ENCODE results near the gene E2F4. TPM values are rescaled to one million over a fixed set of nuclear protein-coding genes. Genes with fewer than 3 reads are reported as not detected.

E2F4 gene
- polyA plus RNA-seq, 3 donors from 2014 or later, result 42.7 to 85.3 (median 76.0) TPM

- no peaks in the 10 kb centered on the region for H3K36me3 Mint-ChIP-seq
- peaks cover 17 to 20% (median 20%) of the 10 kb centered on the region in 3 donors for H3K27me3 Mint-ChIP-seq (ENCODE audit: low read depth in 3 of 3)
These were observed 17.9 kb upstream of the E2F4 start for GRCh38 chr16:67173808-67174705.

GRCh38 chr16:67174706-67175231, 17.2 kb upstream of the E2F4 start:
- H3K4me3 Mint-ChIP-seq, result peak overlapping the region in 3 of 5 donors; percentile 46 to 86 (median 65)
- H3K9me3 Mint-ChIP-seq, result no peaks in the 10 kb centered on the region
- peaks cover 16 to 20% (median 18%) of the 10 kb centered on the region in 3 donors for H3K27me3 Mint-ChIP-seq (ENCODE audit: low read depth in 3 of 3)
- H3K36me3 Mint-ChIP-seq, result no peaks in the 10 kb centered on the region
- H3K27ac Mint-ChIP-seq, result peak overlapping the region in 2 of 6 donors; percentile 73 to 79
- no peak for DNase-seq
- peaks cover 45 to 47% of the 10 kb centered on the region in 2 donors for H3K4me1 Mint-ChIP-seq

More at GRCh38 chr16:67173808-67174705, 17.9 kb upstream of the E2F4 start:
- Mint-ChIP-seq H3K9me3 (no peaks in the 10 kb centered on the region), H3K4me3 (peak overlapping the region; percentile 85 to 94 (median 86)), H3K27ac (peak overlapping the region; percentile 0 to 74 (median 67)), H3K4me1 (peaks cover 46 to 49% of the 10 kb centered on the region in 2 donors)
- DNase-seq, result peak; percentile 68 to 73 (median 69)

- H3K4me1 Mint-ChIP-seq, result peaks cover 33 to 36% of the 10 kb centered on the region in 2 donors
- no peaks in the 10 kb centered on the region for H3K9me3 Mint-ChIP-seq
- no peak overlapping the region for H3K27ac Mint-ChIP-seq
- no peak for DNase-seq
- no peaks in the 10 kb centered on the region for H3K36me3 Mint-ChIP-seq
- peak overlapping the region in 4 of 5 donors; percentile 13 to 75 (median 56) for H3K4me3 Mint-ChIP-seq
- H3K27me3 Mint-ChIP-seq (ENCODE audit: low read depth in 3 of 3), result peaks cover 6 to 15% (median 6%) of the 10 kb centered on the region in 3 donors
These were observed 15.3 kb upstream of the E2F4 start for GRCh38 chr16:67176662-67177061.

GRCh38 chr16:67177743-67178699, 13.9 kb upstream of the E2F4 start:
- Mint-ChIP-seq H3K9me3 (no peaks in the 10 kb centered on the region), H3K36me3 (no peaks in the 10 kb centered on the region), H3K27ac (peak overlapping the region in 3 of 6 donors; percentile 23 to 50 (median 42)), H3K4me1 (peaks cover 28 to 34% of the 10 kb centered on the region in 2 donors), H3K4me3 (peak overlapping the region; percentile 48 to 78 (median 75)), H3K27me3 (ENCODE audit: low read depth in 3 of 3) (peaks cover 6 to 14% (median 6%) of the 10 kb centered on the region in 3 donors)
- peak in 2 of 3 donors; percentile 30 to 41 for DNase-seq

- Mint-ChIP-seq H3K36me3 (no peaks in the 10 kb centered on the region), H3K4me1 (peaks cover 17 to 22% of the 10 kb centered on the region in 2 donors), H3K9me3 (no peaks in the 10 kb centered on the region), H3K27ac (no peak overlapping the region), H3K4me3 (no peak overlapping the region), H3K27me3 (ENCODE audit: low read depth in 3 of 3) (peaks cover 0 to 14% (median 2%) of the 10 kb centered on the region in 3 donors)
- DNase-seq, result no peak
These were observed 12.4 kb upstream of the E2F4 start for GRCh38 chr16:67179421-67180080.

- Mint-ChIP-seq H3K27me3 (ENCODE audit: low read depth in 3 of 3) (peaks cover under 1 to 14% (median 3%) of the 10 kb centered on the region in 3 donors), H3K9me3 (no peaks in the 10 kb centered on the region), H3K27ac (no peak overlapping the region), H3K36me3 (no peaks in the 10 kb centered on the region), H3K4me1 (peaks cover 17 to 23% of the 10 kb centered on the region in 2 donors), H3K4me3 (no peak overlapping the region)
- DNase-seq, result no peak
These were observed 11.8 kb upstream of the E2F4 start for GRCh38 chr16:67180166-67180565.

GRCh38 chr16:67181346-67181745, 10.6 kb upstream of the E2F4 start:
- Mint-ChIP-seq H3K4me1 (peaks cover 20 to 21% of the 10 kb centered on the region in 2 donors), H3K9me3 (no peaks in the 10 kb centered on the region), H3K27ac (no peak overlapping the region), H3K36me3 (no peaks in the 10 kb centered on the region), H3K27me3 (ENCODE audit: low read depth in 3 of 3) (peaks cover 4 to 14% (median 7%) of the 10 kb centered on the region in 3 donors), H3K4me3 (no peak overlapping the region)
- DNase-seq, result no peak

GRCh38 chr16:67182288-67182687, 9.7 kb upstream of the E2F4 start:
- peaks cover 16 to 19% of the 10 kb centered on the region in 2 donors for H3K4me1 Mint-ChIP-seq
- no peak overlapping the region for H3K4me3 Mint-ChIP-seq
- H3K27ac Mint-ChIP-seq, result no peak overlapping the region
- H3K27me3 Mint-ChIP-seq (ENCODE audit: low read depth in 3 of 3), result peaks cover 2 to 11% (median 7%) of the 10 kb centered on the region in 3 donors
- H3K9me3 Mint-ChIP-seq, result no peaks in the 10 kb centered on the region
- no peak for DNase-seq
- H3K36me3 Mint-ChIP-seq, result no peaks in the 10 kb centered on the region

GRCh38 chr16:67183284-67183626, 8.7 kb upstream of the E2F4 start:
- no peak for DNase-seq
- no peaks in the 10 kb centered on the region for H3K36me3 Mint-ChIP-seq
- no peak overlapping the region for H3K27ac Mint-ChIP-seq
- peaks cover 10 to 13% of the 10 kb centered on the region in 2 donors for H3K4me1 Mint-ChIP-seq
- H3K27me3 Mint-ChIP-seq (ENCODE audit: low read depth in 3 of 3), result peaks cover 2 to 9% (median 7%) of the 10 kb centered on the region in 3 donors
- H3K9me3 Mint-ChIP-seq, result no peaks in the 10 kb centered on the region
- no peak overlapping the region for H3K4me3 Mint-ChIP-seq

- Mint-ChIP-seq H3K4me3 (peak within 1 kb of the TSS in 4 of 5 donors; percentile 4 to 74 (median 40)), H3K9me3 (no peaks in the 10 kb centered on the region), H3K27me3 (ENCODE audit: low read depth in 3 of 3) (peaks cover 2 to 9% (median 7%) of the 10 kb centered on the region in 3 donors), H3K27ac (peak within 1 kb of the TSS in 1 of 6 donors; percentile 45), H3K36me3 (no peaks in the 10 kb centered on the region), H3K4me1 (peaks cover 10% of the 10 kb centered on the region in 2 donors)
- peak; percentile 93 to 96 (median 95) for DNase-seq
These were observed 8.1 kb upstream of the E2F4 start, which contains the start of gene MATCAP1 for GRCh38 chr16:67183627-67184452. Gene MATCAP1, minus strand, starts transcription at chr16:67183963. Its CDS starts 3,353 bp downstream, at chr16:67180610.

- Mint-ChIP-seq H3K9me3 (no peaks in the 10 kb centered on the region), H3K4me1 (peaks cover 10% of the 10 kb centered on the region in 2 donors), H3K27me3 (ENCODE audit: low read depth in 3 of 3) (peaks cover 2 to 11% (median 7%) of the 10 kb centered on the region in 3 donors), H3K27ac (no peak overlapping the region), H3K36me3 (no peaks in the 10 kb centered on the region), H3K4me3 (peak overlapping the region in 4 of 5 donors; percentile 4 to 74 (median 40))
- no peak for DNase-seq
These were observed 7.4 kb upstream of the E2F4 start for GRCh38 chr16:67184453-67184994.

All from immature natural killer cell (primary cell).